CD14-positive monocyte (primary cell): ENCODE results near the gene TPRG1L. TPM values are rescaled to one million over a fixed set of nuclear protein-coding genes. Genes with fewer than 3 reads are reported as not detected.
A peak's percentile ranks its signal among the peaks of the same experiment; 100 is the strongest.

Experiments
- DNase-seq, 3 donors: peaks; one replicate each; pipeline ENCODE4 v3.0.0-alpha.2; 2011 to 2022
- H2AFZ ChIP-seq: 2 replicates; pipeline ENCODE4 v1.6.0; 2012; ENCODE audit warnings: mild to moderate bottlenecking, low read depth, low read length, inconsistent platforms; ENCODE audit not compliant: insufficient read depth, poor library complexity, severe bottlenecking
- H3K27ac ChIP-seq, 2 donors: 1 replicate in 1 of 2; 2 replicates in 1 of 2; pipeline ENCODE4 v1.5.1; 2012 to 2013; ENCODE audit warnings: low read length in 2 of 2, control low read depth in 1 of 2, inconsistent platforms in 1 of 2, low read depth in 1 of 2, mild to moderate bottlenecking in 1 of 2
- H3K27me3 ChIP-seq, 2 donors: one replicate each; pipeline versions ENCODE4 v1.6.0 to v1.6.1; 2011 to 2013; ENCODE audit warnings: low read length in 2 of 2; ENCODE audit not compliant: control insufficient read depth in 2 of 2, insufficient read depth in 2 of 2
- H3K36me3 ChIP-seq, 2 donors: replicated peaks in 1 of 2; 1 replicate in 1 of 2; 2 replicates in 1 of 2; pipeline versions ENCODE4 v1.5.1 to v1.6.1; 2012 to 2013; ENCODE audit warnings: low read length in 2 of 2, control low read depth in 1 of 2, inconsistent platforms in 1 of 2, mild to moderate bottlenecking in 1 of 2; ENCODE audit not compliant: insufficient read depth in 2 of 2, control insufficient read depth in 1 of 2
- H3K4me1 ChIP-seq, 2 donors: 1 replicate in 1 of 2; 2 replicates in 1 of 2; pipeline versions ENCODE4 v1.5.1 to v1.6.1; 2012 to 2013; ENCODE audit warnings: low read length in 2 of 2, control low read depth in 1 of 2, inconsistent platforms in 1 of 2, mild to moderate bottlenecking in 1 of 2, moderate library complexity in 1 of 2; ENCODE audit not compliant: insufficient read depth in 2 of 2, control insufficient read depth in 1 of 2
- H3K4me2 ChIP-seq: replicated peaks from 2 replicates; pipeline ENCODE3; 2012; ENCODE audit warnings: low read length, moderate library complexity, mild to moderate bottlenecking; ENCODE audit not compliant: poor library complexity, severe bottlenecking; ENCODE audit errors: extremely low read depth
- H3K4me3 ChIP-seq, 3 experiments: fragments of 200-600 bp in 1 of 3; sonication (generic) in 1 of 3; replicated peaks in 1 of 3; 1 replicate in 2 of 3; 2 replicates in 1 of 3; pipeline ENCODE4 v1.5.1; 2011 to 2013; ENCODE audit warnings: low read length in 3 of 3, mild to moderate bottlenecking in 3 of 3, control low read depth in 2 of 3, low read depth in 2 of 3, inconsistent platforms in 1 of 3, moderate library complexity in 1 of 3
- H3K79me2 ChIP-seq: 2 replicates; pipeline ENCODE4 v1.6.0; 2012; ENCODE audit warnings: mild to moderate bottlenecking, control low read depth, inconsistent platforms, low read length, moderate library complexity; ENCODE audit not compliant: insufficient read depth
- H3K9ac ChIP-seq: 2 replicates; pipeline ENCODE4 v1.6.0; 2017; ENCODE audit warnings: low read length, mild to moderate bottlenecking; ENCODE audit not compliant: insufficient read depth, poor library complexity, severe bottlenecking
- H3K9me3 ChIP-seq, 2 donors: replicated peaks in 1 of 2; 1 replicate in 1 of 2; 2 replicates in 1 of 2; pipeline versions ENCODE4 v1.5.1 to v1.6.1; 2012 to 2013; ENCODE audit warnings: low read length in 2 of 2, control low read depth in 1 of 2; ENCODE audit not compliant: control insufficient read depth in 1 of 2, insufficient read depth in 1 of 2
- H4K20me1 ChIP-seq: 2 replicates; pipeline ENCODE4 v1.6.0; 2012; ENCODE audit warnings: mild to moderate bottlenecking, low read length, control low read depth, moderate library complexity; ENCODE audit not compliant: insufficient read depth
- H3K27ac Mint-ChIP-seq, 7 donors: one replicate each; pipeline ENCODE4 v1.8.0; 2020; ENCODE audit warnings: mild to moderate bottlenecking in 7 of 7, mixed read lengths in 7 of 7, moderate library complexity in 6 of 7, inconsistent platforms in 2 of 7
- H3K27me3 Mint-ChIP-seq, 3 donors: one replicate each; pipeline ENCODE4 v1.8.0; 2021 to 2022; ENCODE audit warnings: low read depth in 3 of 3, mild to moderate bottlenecking in 3 of 3, mixed read lengths in 3 of 3, moderate library complexity in 3 of 3, inconsistent platforms in 1 of 3
- H3K36me3 Mint-ChIP-seq, 2 donors: one replicate each; pipeline ENCODE4 v1.8.0; 2020; ENCODE audit warnings: mixed read lengths in 2 of 2, inconsistent platforms in 1 of 2, mild to moderate bottlenecking in 1 of 2
- H3K4me1 Mint-ChIP-seq: one replicate; pipeline ENCODE4 v1.8.0; 2020; ENCODE audit warnings: mild to moderate bottlenecking, mixed read lengths
- H3K4me3 Mint-ChIP-seq, 2 donors: one replicate each; pipeline ENCODE4 v1.8.0; 2020; ENCODE audit warnings: mild to moderate bottlenecking in 2 of 2, mixed read lengths in 2 of 2, moderate library complexity in 1 of 2
- H3K9me3 Mint-ChIP-seq, 7 donors: one replicate each; pipeline ENCODE4 v1.8.0; 2020 to 2022; ENCODE audit warnings: mixed read lengths in 7 of 7, mild to moderate bottlenecking in 6 of 7, moderate library complexity in 6 of 7, inconsistent platforms in 2 of 7
- CTCF ChIP-seq: fragments of 200-600 bp; IDR thresholded peaks from one replicate; pipeline ENCODE4 v1.8.0; 2022; ENCODE audit warnings: antibody characterized with exemption, mild to moderate bottlenecking
- WGBS: methylation state at CpG from one replicate; pipeline ENCODE4 v1.1.5; 2013; ENCODE audit warnings: missing lambda C conversion rate; ENCODE audit not compliant: insufficient coverage; 5-methylcytosine and 5-hydroxymethylcytosine counted together
- intact Hi-C, 2 donors: fragments of 100-400 bp; cut with micrococcal nuclease; formaldehyde crosslinking; loops; one replicate each; pipeline versions ENCODE4 v1.15.0 to v1.15.1; 2023
- polyA plus RNA-seq, 3 donors: library from polyadenylated mRNA; depleted of rRNA in 1 of 3; unstranded in 2 of 3; stranded (reverse) in 1 of 3; fragments of 300-500 nt in 2 of 3; fragments of >200 nt in 1 of 3; fragmentation: Illumina TruSeq in 2 of 3; gene quantifications; 1 replicate in 2 of 3; 2 replicates in 1 of 3; pipeline ENCODE4 v1.2.3, GENCODE V29; 2012 to 2021

Gene TPRG1L
- polyA plus RNA-seq, 3 donors: 16.1 to 19.7 (median 18.5) TPM

- H4K20me1 ChIP-seq: peaks cover 17% of the 10 kb centered on the region
- peaks cover 19% of the 10 kb centered on the region for H3K79me2 ChIP-seq
- Mint-ChIP-seq H3K4me1 (peaks cover 38% of the 10 kb centered on the region), H3K27me3 (peaks cover 0 to 12% (median 3%) of the 10 kb centered on the region in 3 donors), H3K36me3 (peaks cover 33 to 54% of the 10 kb centered on the region in 2 donors), H3K27ac (peak overlapping the region in 3 of 7 donors; percentile 40 to 76 (median 65)), H3K9me3 (peaks cover 0 to 1% (median 0%) of the 10 kb centered on the region in 7 donors), H3K4me3 (peak overlapping the region; percentile 82 to 92)
- peak overlapping the region; percentile 100 for H3K4me2 ChIP-seq
- no peaks in the 10 kb centered on the region for H3K27me3 ChIP-seq
- peaks cover 34 to 36% of the 10 kb centered on the region in 2 donors for H3K4me1 ChIP-seq
- intact Hi-C loops: loop anchor here in 1 of 2 donors (10.0 kb wide), 2 partner anchors 149 to 279 kb away; partner anchors contain the start of genes C1orf174 and SMIM1
- 100% methylated on average over 1 of the region's 4 CpGs for WGBS
- no peaks in the 10 kb centered on the region for H3K9me3 ChIP-seq
- H3K27ac ChIP-seq: no peak overlapping the region
- peaks cover 28 to 37% of the 10 kb centered on the region in 2 donors for H3K36me3 ChIP-seq
- peak overlapping the region; percentile 74 for H2AFZ ChIP-seq
- no peak for TF ChIP-seq CTCF
- DNase-seq: no peak
- H3K4me3 ChIP-seq: peak overlapping the region in 1 of 3 experiments; percentile 99
- H3K9ac ChIP-seq: no peak overlapping the region
Observed at GRCh38 chr1:3626025-3626424, 1.2 kb downstream of the TPRG1L start.

- Histone ChIP-seq H3K4me3 (no peak overlapping the region), H3K9me3 (no peaks in the 10 kb centered on the region), H3K27me3 (no peaks in the 10 kb centered on the region), H3K27ac (no peak overlapping the region), H3K4me1 (peaks cover 35 to 36% of the 10 kb centered on the region in 2 donors), H4K20me1 (peaks cover 17% of the 10 kb centered on the region), H3K36me3 (peaks cover 44 to 53% of the 10 kb centered on the region in 2 donors), H3K79me2 (peaks cover 19% of the 10 kb centered on the region), H3K4me2 (no peak overlapping the region), H3K9ac (no peak overlapping the region), H2AFZ (no peak overlapping the region)
- Mint-ChIP-seq H3K9me3 (peaks cover 0 to 1% (median 0%) of the 10 kb centered on the region in 7 donors), H3K27ac (peak overlapping the region in 1 of 7 donors; percentile 41), H3K4me3 (no peak overlapping the region), H3K4me1 (peaks cover 32% of the 10 kb centered on the region), H3K27me3 (peaks cover 0 to 12% (median 3%) of the 10 kb centered on the region in 3 donors), H3K36me3 (peaks cover 36 to 62% of the 10 kb centered on the region in 2 donors)
- WGBS: 95% methylated on average over 24 of the region's 26 CpGs
- DNase-seq: no peak
- intact Hi-C loops: loop anchor here in 1 of 2 donors (10.0 kb wide), 2 partner anchors 147 to 277 kb away; partner anchors contain the start of genes C1orf174 and SMIM1
- TF ChIP-seq CTCF: no peak
Observed at GRCh38 chr1:3627515-3628253, 2.9 kb downstream of the TPRG1L start.
